Thoracic aorta endothelial cell (primary cell): ENCODE data around the gene PIKFYVE. TPM values are rescaled to one million over a fixed set of nuclear protein-coding genes. Genes with fewer than 3 reads are reported as not detected.

Source experiments
- total RNA-seq: library from RNA; depleted of rRNA; stranded (reverse); fragments of >200 nt; gene quantifications from 2 replicates; pipeline ENCODE4 v1.2.3, GENCODE V29; 2012

PIKFYVE gene, protein sequence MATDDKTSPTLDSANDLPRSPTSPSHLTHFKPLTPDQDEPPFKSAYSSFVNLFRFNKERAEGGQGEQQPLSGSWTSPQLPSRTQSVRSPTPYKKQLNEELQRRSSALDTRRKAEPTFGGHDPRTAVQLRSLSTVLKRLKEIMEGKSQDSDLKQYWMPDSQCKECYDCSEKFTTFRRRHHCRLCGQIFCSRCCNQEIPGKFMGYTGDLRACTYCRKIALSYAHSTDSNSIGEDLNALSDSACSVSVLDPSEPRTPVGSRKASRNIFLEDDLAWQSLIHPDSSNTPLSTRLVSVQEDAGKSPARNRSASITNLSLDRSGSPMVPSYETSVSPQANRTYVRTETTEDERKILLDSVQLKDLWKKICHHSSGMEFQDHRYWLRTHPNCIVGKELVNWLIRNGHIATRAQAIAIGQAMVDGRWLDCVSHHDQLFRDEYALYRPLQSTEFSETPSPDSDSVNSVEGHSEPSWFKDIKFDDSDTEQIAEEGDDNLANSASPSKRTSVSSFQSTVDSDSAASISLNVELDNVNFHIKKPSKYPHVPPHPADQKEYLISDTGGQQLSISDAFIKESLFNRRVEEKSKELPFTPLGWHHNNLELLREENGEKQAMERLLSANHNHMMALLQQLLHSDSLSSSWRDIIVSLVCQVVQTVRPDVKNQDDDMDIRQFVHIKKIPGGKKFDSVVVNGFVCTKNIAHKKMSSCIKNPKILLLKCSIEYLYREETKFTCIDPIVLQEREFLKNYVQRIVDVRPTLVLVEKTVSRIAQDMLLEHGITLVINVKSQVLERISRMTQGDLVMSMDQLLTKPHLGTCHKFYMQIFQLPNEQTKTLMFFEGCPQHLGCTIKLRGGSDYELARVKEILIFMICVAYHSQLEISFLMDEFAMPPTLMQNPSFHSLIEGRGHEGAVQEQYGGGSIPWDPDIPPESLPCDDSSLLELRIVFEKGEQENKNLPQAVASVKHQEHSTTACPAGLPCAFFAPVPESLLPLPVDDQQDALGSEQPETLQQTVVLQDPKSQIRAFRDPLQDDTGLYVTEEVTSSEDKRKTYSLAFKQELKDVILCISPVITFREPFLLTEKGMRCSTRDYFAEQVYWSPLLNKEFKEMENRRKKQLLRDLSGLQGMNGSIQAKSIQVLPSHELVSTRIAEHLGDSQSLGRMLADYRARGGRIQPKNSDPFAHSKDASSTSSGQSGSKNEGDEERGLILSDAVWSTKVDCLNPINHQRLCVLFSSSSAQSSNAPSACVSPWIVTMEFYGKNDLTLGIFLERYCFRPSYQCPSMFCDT (N-terminal part only)
- total RNA-seq = 45.6 and 52.9 TPM in 2 replicates

DNA sequence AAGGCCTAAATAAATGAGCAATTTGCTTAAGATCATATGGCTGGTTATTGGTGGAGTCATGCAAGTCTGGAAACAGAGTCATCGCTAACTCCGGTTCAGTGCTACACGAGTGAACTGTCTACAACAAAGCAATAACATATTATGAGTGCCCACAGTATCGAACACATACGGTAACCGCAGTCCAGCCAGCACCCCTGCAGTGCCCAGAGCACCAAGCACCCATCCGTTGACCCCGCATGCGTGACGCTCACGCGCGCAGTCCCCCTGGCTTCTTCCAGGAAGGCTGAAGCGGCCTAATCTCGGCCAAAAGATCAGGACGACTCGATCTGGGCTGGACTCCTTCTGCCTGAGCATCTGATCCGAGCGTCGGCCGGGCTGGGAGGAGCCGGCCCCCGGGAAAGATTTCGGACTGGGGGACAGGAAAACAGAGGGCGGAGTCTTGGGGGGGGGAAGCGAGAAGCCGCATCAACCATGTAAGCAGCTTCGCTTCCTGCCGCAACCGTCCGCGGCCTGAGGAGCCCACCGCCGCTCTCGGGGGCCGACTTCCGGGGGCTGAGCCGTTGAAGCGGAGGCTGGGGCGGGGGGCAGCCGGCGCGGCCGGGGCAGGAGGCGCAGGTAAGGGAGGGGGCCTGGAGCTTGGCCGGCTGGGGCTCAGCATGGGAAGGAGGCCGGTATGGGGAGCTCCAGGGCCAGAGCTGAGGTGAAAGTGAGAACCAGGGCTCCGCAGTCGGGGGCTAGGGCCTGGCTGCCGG, at the start of gene PIKFYVE:
TSS of gene PIKFYVE (plus strand) at position 455 of the 752 bp plus-strand sequence. CDS start 5,265 bp downstream, outside the sequence.

DNA sequence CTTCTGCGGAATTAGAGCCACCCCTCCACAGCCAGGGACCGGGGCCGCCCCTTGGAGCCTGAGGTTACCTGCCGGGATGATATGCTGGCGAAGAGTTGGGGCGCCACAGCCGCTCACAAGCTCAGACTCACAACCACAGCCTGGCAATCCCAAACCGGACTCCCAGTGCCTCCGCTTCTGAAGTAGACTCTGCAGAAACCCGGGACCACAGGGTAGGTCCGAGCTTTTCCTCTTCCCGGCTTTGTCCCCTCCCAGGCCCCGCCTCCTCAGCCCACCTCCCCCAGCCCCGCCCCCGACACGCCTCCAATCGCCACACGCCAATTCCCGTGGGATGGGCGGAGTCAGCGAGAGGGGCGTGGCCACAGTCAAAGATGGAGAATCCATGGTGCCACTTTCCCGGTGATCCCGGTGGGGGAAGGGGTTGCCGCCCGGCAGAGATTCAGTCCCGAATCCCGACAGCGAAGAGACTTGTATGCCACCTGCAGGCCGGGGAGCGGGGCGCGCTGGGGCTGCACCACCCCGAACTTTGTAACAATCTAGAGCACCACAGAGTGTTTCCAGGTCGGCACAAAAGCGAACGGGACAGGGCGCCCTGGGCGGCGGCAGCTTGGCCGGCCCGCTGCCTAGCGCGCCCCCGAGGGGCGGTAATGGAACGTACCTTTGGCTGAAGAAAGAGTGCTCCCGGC, 11.0 kb upstream of the PIKFYVE start, which contains the start of gene IDH1:
TSS of gene IDH1 (minus strand) at position 201 of the 686 bp plus-strand sequence. CDS start 3,520 bp downstream, outside the sequence.

DNA sequence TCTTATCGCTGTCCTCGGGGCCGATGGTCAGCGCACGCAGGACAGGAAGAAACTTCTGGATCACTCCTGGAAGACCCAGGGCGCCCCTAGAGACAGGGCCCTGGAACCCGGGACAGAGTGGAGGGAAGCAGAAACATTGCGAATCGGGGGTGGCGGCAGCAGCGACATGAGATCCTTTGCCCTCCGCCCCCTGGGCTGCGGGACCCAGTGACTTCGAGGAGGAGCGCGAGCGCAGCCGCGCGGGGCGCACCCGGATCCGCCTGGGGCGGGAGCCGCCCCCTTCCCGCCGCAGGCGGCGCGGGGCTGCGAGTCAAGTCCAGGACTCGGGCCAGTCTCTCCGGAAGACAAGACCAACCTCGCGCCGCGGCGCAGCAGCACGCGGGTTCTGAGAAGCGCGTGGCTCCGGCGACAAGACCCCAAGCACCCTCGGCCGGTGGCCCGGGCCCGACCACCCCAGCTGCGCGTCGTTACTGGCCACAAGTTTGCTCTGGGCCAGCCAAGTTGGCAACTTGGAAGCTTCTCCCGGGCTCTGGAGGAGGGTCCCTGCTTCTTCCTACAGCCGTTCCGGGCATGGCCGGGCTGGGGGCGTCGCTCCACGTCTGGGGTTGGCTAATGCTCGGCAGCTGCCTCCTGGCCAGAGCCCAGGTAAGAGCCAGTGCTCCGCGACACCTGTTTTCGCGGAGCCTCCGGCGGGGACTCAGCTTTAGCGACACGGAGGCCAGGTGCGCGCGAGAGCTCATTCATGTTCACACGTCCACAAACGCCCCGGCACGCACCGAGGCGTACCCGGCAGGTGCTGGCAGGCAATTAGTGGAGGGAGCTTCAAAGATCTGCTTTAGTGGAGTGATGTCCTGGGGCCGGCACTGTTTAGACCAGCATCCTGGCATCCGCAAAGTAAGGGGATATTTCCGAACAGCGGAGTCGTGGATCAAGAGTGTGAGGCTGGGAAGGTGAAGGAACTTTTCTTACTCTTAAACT, 140.7 kb downstream of the PIKFYVE start, which contains the start of gene PTH2R:
TSS of gene PTH2R (plus strand) at position 319 of the 978 bp plus-strand sequence. CDS start at position 571, 252 bp downstream.

Other genes starting within 250 kb of the PIKFYVE start
- gene PLEKHM3, start 240.7 kb upstream of the PIKFYVE start, total RNA-seq = 10.1 and 10.8 TPM in 2 replicates
- gene CRYGD, start 141.7 kb upstream of the PIKFYVE start, total RNA-seq = not detected in 2 replicates
- gene CRYGC, start 136.4 kb upstream of the PIKFYVE start, total RNA-seq = not detected in 2 replicates
- gene CRYGB, start 120.1 kb upstream of the PIKFYVE start, total RNA-seq = not detected in 2 replicates
- gene CRYGA, start 102.7 kb upstream of the PIKFYVE start, total RNA-seq = not detected in 2 replicates
- gene C2orf80, start 76.2 kb upstream of the PIKFYVE start, total RNA-seq = not detected in 2 replicates
- gene IDH1, start 11.2 kb upstream of the PIKFYVE start, total RNA-seq = 129 and 163 TPM in 2 replicates
- gene PTH2R, start 140.5 kb downstream of the PIKFYVE start, total RNA-seq = 0.13 TPM in 1 of 2 replicates, not detected in the other